ENCODE data around the gene CHTF8.

CHTF8 gene

DNA sequence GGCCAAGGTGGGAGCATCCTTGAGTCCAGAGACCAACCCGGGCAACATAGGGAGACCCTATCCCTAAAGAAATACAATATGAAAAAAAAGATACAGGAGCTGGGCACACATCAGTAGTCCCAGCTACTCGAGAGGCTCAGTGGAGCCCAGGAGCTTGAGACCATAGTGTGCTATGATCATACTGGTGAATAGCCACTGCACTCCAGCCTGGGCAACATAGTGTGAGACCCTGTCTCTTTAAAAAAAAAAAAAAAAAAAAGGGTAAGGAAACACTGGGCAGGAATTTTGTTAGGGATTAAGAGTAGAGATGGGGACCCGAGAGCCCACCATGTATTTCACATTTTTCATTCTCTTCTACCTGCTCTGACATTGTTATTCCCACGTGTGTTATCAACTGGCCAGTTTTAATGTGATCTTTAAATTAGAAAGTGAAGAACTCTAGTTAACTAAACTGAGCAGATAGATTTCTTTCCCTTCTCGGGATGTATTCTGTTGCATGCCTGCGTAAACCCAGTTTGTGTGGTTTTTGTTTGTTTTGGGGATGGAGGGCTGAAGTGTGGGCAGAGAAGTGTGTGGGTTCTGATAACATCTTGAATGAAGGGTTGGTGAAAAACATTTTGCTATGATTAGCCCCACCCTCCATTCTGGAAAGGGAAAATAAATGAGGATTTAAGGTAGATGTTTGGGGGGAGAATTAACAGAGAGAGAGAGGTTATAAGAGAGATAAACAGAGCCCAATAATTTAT lies 37.4 kb upstream of the CHTF8 start:
- H3K4me3 ChIP-seq (ENCODE audit: low read depth, low read length) = no peak overlapping the region
- TF ChIP-seq, protein P1, sequence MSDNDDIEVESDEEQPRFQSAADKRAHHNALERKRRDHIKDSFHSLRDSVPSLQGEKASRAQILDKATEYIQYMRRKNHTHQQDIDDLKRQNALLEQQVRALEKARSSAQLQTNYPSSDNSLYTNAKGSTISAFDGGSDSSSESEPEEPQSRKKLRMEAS (IDR thresholded peaks at IDR 0.05; ENCODE audit: low read depth, low read length) = no peak
- no peak for TF ChIP-seq MYC (IDR thresholded peaks at IDR 0.05; ENCODE audit: low read depth, low read length)
- no peak for TF ChIP-seq CTCF (IDR thresholded peaks at IDR 0.05; ENCODE audit: low read depth, low read length)
- no peak for TF ChIP-seq POLR2A (IDR thresholded peaks at IDR 0.05; ENCODE audit: extremely low read depth, insufficient read length)
- no peak for DNase-seq (ENCODE audit: low read depth)

GRCh38 chr16:69169051-69169450 lies 36.7 kb upstream of the CHTF8 start:
- no peak for DNase-seq (ENCODE audit: low read depth)
- H3K4me3 ChIP-seq (ENCODE audit: low read depth, low read length) = no peak overlapping the region
- TF ChIP-seq, protein P1 (IDR thresholded peaks at IDR 0.05; ENCODE audit: low read depth, low read length) = no peak
- TF ChIP-seq POLR2A (IDR thresholded peaks at IDR 0.05; ENCODE audit: extremely low read depth, insufficient read length) (no peak), MYC (IDR thresholded peaks at IDR 0.05; ENCODE audit: low read depth, low read length) (no peak), CTCF (IDR thresholded peaks at IDR 0.05; ENCODE audit: low read depth, low read length) (no peak)

DNA sequence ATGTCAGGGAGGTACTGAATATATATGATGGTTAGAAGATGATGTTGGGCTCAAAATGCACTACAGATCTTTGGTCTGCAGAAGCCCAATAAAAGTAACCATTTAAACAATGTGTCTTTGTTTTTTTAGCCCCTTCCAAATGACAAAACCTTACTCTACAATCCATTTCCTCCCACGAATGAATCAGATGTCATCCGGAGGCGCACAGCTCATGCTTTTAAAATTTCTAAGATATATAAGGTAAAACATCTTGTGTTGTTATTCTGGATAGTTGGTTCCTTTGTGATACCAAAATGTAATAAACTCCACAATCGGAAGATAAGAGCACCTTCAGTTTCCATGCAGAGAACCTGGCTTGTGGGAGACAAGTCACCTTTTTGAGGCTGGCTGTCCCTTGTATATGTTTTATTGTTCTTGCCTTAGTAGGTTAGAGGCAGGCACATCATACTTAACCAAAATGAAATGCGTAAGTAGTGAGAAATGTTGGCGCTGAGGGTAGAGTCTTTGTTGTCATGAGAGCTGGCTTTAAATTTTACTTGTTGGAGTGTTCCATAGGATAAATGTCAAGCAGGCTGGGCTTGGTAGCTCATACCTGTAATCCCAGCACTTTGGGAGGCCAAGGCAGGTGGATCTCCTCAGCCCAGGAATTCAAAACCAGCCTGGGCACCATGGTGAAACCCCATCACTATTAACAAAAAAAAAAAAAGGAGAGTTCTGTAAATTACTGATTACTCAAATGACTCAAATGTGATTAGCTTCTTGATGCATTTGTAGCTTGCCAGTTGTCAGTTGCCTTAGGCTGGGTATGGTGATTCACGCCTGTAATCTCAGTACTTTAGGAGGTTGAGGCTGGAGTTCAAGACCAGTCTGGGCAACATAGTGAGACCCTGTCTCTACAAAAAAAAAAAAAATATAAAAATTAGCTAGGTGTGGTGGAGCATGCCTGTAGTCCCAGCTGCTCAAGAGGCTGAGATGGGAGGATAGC lies 34.9 kb upstream of the CHTF8 start:
- no peak overlapping the region for H3K4me3 ChIP-seq (ENCODE audit: low read depth, low read length)
- no peak for DNase-seq (ENCODE audit: low read depth)
- no peak for TF ChIP-seq MYC (IDR thresholded peaks at IDR 0.05; ENCODE audit: low read depth, low read length)
- no peak for TF ChIP-seq POLR2A (IDR thresholded peaks at IDR 0.05; ENCODE audit: extremely low read depth, insufficient read length)
- no peak for TF ChIP-seq CTCF (IDR thresholded peaks at IDR 0.05; ENCODE audit: low read depth, low read length)
- TF ChIP-seq, protein P1 (IDR thresholded peaks at IDR 0.05; ENCODE audit: low read depth, low read length) = no peak

DNA sequence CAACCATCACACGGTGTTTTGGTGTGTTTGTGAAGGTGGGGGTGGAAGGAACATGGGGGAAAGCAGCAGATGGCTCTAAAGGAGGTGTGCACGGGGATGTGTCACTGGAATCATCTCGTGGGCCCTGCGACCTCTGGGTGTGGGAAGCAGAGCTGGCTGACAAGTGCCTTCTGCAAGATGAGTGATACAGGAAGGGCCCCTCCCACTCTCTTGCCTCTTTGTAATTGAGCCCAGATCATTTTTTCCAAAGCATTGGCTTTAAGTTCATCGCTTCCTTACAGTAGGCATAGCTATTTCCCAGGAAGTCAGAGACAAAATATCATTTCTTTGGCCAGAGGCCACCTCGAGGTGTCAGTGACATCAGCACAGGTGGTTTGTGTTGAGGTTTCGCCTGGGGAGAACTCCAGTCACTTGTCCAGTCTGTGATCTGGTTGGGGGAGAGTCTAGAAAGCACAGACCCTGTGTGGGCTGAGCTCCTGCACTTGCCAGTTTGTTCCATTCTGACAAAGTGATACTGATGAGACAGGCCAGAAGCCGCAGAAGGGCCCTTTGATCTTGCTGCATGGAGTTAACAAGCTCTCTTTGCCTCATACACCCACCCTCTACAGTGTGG lies 33.9 kb upstream of the CHTF8 start:
- DNase-seq (ENCODE audit: low read depth) = no peak
- TF ChIP-seq MYC (IDR thresholded peaks at IDR 0.05; ENCODE audit: low read depth, low read length) (no peak), POLR2A (IDR thresholded peaks at IDR 0.05; ENCODE audit: extremely low read depth, insufficient read length) (no peak), CTCF (IDR thresholded peaks at IDR 0.05; ENCODE audit: low read depth, low read length) (no peak)
- TF ChIP-seq, protein P1 (IDR thresholded peaks at IDR 0.05; ENCODE audit: low read depth, low read length) = no peak

GRCh38 chr16:69165584-69165983 lies 33.2 kb upstream of the CHTF8 start:
- no peak overlapping the region for H3K4me3 ChIP-seq (ENCODE audit: low read depth, low read length)
- no peak for TF ChIP-seq POLR2A (IDR thresholded peaks at IDR 0.05; ENCODE audit: extremely low read depth, insufficient read length)
- TF ChIP-seq MYC (IDR thresholded peaks at IDR 0.05; ENCODE audit: low read depth, low read length) = no peak
- TF ChIP-seq, protein P1 (IDR thresholded peaks at IDR 0.05; ENCODE audit: low read depth, low read length) = no peak
- TF ChIP-seq CTCF (IDR thresholded peaks at IDR 0.05; ENCODE audit: low read depth, low read length) = no peak
- DNase-seq (ENCODE audit: low read depth) = no peak

More for the DNA sequence above, 33.9 kb upstream of the CHTF8 start:
- no peak overlapping the region for H3K4me3 ChIP-seq (ENCODE audit: low read depth, low read length)

Data from NB4 (cell line).